ENCODE measurements around the gene TNS2. TPM values are rescaled to one million over a fixed set of nuclear protein-coding genes. Genes with fewer than 3 reads are reported as not detected.
A peak's percentile ranks its signal among the peaks of the same experiment; 100 is the strongest.

The TNS2 gene
- total RNA-seq, 1 donor from 2014 or later, result 232 TPM

- Histone ChIP-seq H3K27ac (peak overlapping the region; percentile 24), H3K4me1 (peaks cover 46% of the 10 kb centered on the region), H3K9me3 (no peaks in the 10 kb centered on the region), H3K36me3 (peaks cover 58% of the 10 kb centered on the region), H3K4me3 (no peak overlapping the region), H3K27me3 (no peaks in the 10 kb centered on the region)
- TF ChIP-seq, protein P1, sequence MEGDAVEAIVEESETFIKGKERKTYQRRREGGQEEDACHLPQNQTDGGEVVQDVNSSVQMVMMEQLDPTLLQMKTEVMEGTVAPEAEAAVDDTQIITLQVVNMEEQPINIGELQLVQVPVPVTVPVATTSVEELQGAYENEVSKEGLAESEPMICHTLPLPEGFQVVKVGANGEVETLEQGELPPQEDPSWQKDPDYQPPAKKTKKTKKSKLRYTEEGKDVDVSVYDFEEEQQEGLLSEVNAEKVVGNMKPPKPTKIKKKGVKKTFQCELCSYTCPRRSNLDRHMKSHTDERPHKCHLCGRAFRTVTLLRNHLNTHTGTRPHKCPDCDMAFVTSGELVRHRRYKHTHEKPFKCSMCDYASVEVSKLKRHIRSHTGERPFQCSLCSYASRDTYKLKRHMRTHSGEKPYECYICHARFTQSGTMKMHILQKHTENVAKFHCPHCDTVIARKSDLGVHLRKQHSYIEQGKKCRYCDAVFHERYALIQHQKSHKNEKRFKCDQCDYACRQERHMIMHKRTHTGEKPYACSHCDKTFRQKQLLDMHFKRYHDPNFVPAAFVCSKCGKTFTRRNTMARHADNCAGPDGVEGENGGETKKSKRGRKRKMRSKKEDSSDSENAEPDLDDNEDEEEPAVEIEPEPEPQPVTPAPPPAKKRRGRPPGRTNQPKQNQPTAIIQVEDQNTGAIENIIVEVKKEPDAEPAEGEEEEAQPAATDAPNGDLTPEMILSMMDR (IDR thresholded peaks at IDR 0.05), result no peak
- intact Hi-C loops (cut with DNase I), result loop anchor here (5.0 kb wide), 1 partner anchor 37 kb away; the partner anchor contains the start of gene SOAT2
- DNase-seq (peak; percentile 63), ATAC-seq (no peak)
These were observed 15.6 kb downstream of the TNS2 start for GRCh38 chr12:53065470-53065869.

DNA sequence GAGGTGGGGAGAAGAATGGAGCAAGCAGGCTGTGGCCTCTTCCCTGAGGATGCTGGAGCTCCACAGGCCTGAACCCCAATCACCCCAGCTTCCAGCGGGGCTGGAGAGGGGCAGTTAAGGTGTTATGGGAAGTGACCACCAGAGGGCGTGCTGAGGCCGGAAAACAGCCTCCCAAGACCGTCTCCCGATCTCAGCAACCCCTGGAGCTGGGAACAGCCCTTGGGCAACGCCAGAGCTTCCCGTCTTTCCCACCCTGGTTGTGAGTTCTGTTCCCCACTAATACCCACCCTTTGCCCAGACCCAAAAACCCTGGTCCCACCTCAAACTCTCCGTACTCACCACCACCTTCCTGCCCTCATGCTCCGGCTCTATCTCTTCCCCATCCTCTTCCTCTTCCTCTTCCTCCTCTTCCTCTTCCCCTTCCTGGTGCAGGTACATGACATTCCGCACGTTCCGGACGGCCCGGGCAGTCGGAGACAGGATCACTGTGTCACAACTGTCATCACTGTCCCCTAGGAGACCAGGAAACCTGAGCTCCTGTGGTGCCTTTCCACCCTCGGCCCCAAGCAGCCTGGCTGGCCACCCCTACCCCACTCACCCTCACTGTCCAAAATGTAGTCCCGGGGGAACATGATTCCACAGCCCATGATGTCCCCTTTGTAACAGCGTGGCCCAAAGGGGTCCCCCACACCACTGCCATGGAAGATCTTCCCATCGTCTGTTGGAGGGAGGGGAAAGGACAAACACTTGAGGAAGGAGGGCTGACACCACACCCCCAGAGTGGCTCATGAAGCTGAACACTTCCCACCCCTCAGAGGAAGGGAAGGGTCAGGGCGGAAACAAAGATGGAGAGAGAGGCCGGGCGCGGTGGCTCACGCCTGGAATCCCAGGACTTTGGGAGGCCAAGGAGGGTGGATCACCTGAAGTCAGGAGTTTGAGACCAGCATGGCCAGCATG is 16.4 kb downstream of the TNS2 start:
- intact Hi-C loops (cut with DNase I), result loop anchor here (5.0 kb wide), 1 partner anchor 36 kb away; the partner anchor contains the start of gene SOAT2
- TF ChIP-seq, protein P1 (IDR thresholded peaks at IDR 0.05), result peak; percentile 92
- ATAC-seq (peak; percentile 74), DNase-seq (peak; percentile 85)
- H3K4me1 ChIP-seq, result peaks cover 44% of the 10 kb centered on the region
- H3K4me3 ChIP-seq, result no peak overlapping the region
- no peaks in the 10 kb centered on the region for H3K27me3 ChIP-seq
- H3K36me3 ChIP-seq, result peaks cover 50% of the 10 kb centered on the region
- H3K27ac ChIP-seq, result peak overlapping the region; percentile 8
- H3K9me3 ChIP-seq, result no peaks in the 10 kb centered on the region

DNA sequence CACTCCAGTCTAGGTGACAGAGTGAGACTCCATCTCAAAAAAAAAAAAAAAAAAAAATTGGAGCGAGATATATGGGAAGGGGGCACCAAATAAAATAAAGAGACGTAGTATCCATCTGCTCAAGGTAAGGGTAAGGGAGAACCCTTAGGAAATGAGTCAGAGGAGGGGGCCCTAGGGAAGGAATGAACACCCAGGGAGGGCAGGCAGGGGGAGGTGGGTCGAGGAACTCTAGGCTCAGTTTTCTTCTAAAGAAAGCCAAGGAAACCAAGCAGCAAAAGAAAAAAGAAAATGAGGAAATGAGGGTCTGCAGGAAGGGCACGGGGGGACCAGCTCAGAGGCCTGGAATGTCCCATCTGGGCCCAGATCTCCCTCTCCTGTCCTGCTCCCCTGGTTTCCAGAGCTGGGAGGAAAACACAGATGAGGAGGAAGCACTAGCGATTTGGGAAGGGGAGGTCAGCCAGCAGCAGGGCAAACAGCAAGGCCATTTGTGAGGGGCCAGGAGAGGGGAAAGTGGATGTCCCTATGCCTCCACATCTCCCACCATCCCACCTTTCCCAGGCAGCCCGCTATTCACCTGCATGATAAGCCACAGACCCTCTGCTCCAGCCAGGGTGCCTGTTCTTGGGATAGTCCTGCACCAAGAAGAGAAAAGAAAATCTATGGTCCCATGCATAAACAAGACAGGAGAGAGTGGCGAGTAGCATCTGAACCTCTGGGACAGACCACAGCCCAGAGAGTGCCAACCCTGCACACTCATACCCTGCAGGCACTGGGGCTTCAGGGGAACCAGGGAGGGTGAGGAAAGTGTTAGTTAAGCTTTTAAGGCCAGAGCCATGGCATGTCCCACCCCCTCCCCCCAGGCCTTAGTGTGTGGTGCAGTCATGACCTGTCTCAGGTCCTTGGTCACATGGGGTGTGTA is 17.5 kb downstream of the TNS2 start:
- H3K36me3 ChIP-seq, result peaks cover 39% of the 10 kb centered on the region
- ATAC-seq, result no peak
- H3K27me3 ChIP-seq, result no peaks in the 10 kb centered on the region
- H3K27ac ChIP-seq, result no peak overlapping the region
- H3K4me1 ChIP-seq, result peaks cover 44% of the 10 kb centered on the region
- intact Hi-C loops (cut with DNase I), result loop anchor here (5.0 kb wide), 1 partner anchor 35 kb away; the partner anchor contains the start of gene SOAT2
- H3K9me3 ChIP-seq, result no peaks in the 10 kb centered on the region
- H3K4me3 ChIP-seq, result no peak overlapping the region
- DNase-seq, result peak; percentile 34
- TF ChIP-seq, protein P1 (IDR thresholded peaks at IDR 0.05), result no peak

DNA sequence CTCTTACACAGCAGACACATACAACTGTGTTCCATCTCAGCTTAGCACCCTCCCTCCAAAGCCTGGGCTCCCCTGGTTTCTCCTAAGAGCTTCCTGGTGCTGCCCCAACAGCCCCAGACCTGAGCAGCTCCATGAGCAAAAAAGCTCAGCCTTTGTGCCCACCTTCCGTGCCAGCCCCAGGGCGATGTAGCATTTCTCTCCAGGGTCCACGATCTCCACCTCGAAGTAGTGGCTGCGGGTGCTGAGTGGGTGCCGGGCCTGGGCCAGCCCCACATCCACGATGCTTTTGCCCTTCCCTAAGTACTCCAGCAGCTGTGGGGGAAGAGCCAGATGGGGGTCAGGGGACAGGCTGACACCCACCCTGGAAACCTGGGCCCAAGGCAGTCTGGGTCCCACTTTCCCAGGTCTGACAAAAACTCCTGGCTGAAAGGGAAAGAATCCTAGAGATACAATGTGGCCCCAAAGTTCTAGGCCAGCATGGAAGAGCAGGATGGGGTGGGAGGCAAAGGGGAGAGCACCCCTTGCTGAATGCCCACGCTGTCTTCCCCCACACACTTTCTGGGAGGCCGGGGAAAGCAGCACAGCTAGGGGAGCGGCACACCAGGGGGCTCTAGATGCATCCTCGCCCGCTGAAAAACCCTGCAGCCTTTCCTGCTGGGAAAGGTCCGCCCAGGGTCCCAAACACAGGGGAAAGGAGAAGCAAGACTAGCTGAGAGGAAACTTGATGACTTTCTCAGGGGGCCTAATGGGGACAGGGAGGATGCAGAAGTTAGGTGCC is 18.3 kb downstream of the TNS2 start:
- intact Hi-C loops (cut with DNase I), result loop anchor here (5.0 kb wide), 1 partner anchor 34 kb away; the partner anchor contains the start of gene SOAT2
- H3K27ac ChIP-seq, result no peak overlapping the region
- no peak for DNase-seq
- TF ChIP-seq, protein P1 (IDR thresholded peaks at IDR 0.05), result no peak
- H3K9me3 ChIP-seq, result no peaks in the 10 kb centered on the region
- H3K36me3 ChIP-seq, result peaks cover 31% of the 10 kb centered on the region
- ATAC-seq, result no peak
- no peak overlapping the region for H3K4me3 ChIP-seq
- H3K4me1 ChIP-seq, result peaks cover 46% of the 10 kb centered on the region
- H3K27me3 ChIP-seq, result no peaks in the 10 kb centered on the region

Measured in upper lobe of right lung (tissue), 1 donor.